Skeletal muscle satellite cell (primary cell): ENCODE data around the gene WDR64.

ENCODE experiments used
- H3K27me3 ChIP-seq: 2 replicates; pipeline ENCODE4 v1.7.0; 2013; ENCODE audit warnings: low read length; ENCODE audit not compliant: control insufficient read depth, insufficient read depth
- H3K36me3 ChIP-seq: 2 replicates; pipeline ENCODE4 v1.7.0; 2013; ENCODE audit warnings: mild to moderate bottlenecking, control low read depth, low read length; ENCODE audit not compliant: insufficient read depth
- H3K4me1 ChIP-seq: 2 replicates; pipeline ENCODE4 v1.7.0; 2013; ENCODE audit warnings: low read length; ENCODE audit not compliant: control insufficient read depth, insufficient read depth
- H3K4me2 ChIP-seq: 2 replicates; pipeline ENCODE4 v1.7.0; 2013; ENCODE audit warnings: mild to moderate bottlenecking, low read length
- H3K4me3 ChIP-seq: 2 replicates; pipeline ENCODE4 v1.7.0; 2013; ENCODE audit warnings: low read length
- H3K9ac ChIP-seq: 2 replicates; pipeline ENCODE4 v1.7.0; 2013; ENCODE audit warnings: mild to moderate bottlenecking, low read depth, low read length, moderate library complexity
- H3K9me3 ChIP-seq: replicated peaks from 2 replicates; pipeline ENCODE4 v1.7.0; 2013; ENCODE audit warnings: mild to moderate bottlenecking, control low read depth, low read length

Gene WDR64

GRCh38 chr1:241706967-241707366 lies 54.9 kb downstream of the WDR64 start:
- Histone ChIP-seq H3K9ac (no peak overlapping the region), H3K4me2 (peak overlapping the region; percentile 59), H3K36me3 (no peaks in the 10 kb centered on the region), H3K27me3 (no peaks in the 10 kb centered on the region), H3K4me1 (peaks cover 48% of the 10 kb centered on the region), H3K4me3 (no peak overlapping the region), H3K9me3 (no peaks in the 10 kb centered on the region)

DNA sequence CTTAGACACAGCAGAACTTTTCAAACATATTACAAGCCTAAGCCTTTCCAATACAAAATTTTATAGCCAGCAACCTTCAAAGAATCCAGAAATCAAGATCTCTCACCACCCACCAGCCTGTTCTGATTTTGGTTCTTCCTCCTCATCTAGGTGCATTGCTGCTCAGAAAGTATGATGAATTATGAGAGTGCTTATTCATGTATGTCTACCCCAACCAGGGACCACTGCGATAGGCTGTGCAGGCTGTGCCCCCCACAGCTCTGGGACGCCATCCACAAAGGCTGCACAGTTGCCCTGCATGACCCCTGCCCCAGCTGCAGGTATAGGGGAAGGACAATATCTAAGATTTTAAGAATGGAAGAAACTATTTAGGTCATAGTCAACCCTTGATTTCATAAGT lies 55.4 kb downstream of the WDR64 start:
- Histone ChIP-seq H3K36me3 (no peaks in the 10 kb centered on the region), H3K4me3 (no peak overlapping the region), H3K9me3 (no peaks in the 10 kb centered on the region), H3K4me1 (peaks cover 44% of the 10 kb centered on the region), H3K4me2 (peak overlapping the region; percentile 59), H3K27me3 (no peaks in the 10 kb centered on the region), H3K9ac (no peak overlapping the region)

GRCh38 chr1:241711326-241711725 lies 59.2 kb downstream of the WDR64 start:
- Histone ChIP-seq H3K4me1 (peaks cover 44% of the 10 kb centered on the region), H3K27me3 (no peaks in the 10 kb centered on the region), H3K9me3 (no peaks in the 10 kb centered on the region), H3K36me3 (no peaks in the 10 kb centered on the region), H3K9ac (no peak overlapping the region), H3K4me3 (no peak overlapping the region), H3K4me2 (no peak overlapping the region)

GRCh38 chr1:241713316-241713715 lies 61.2 kb downstream of the WDR64 start:
- Histone ChIP-seq H3K4me2 (no peak overlapping the region), H3K9ac (no peak overlapping the region), H3K9me3 (no peaks in the 10 kb centered on the region), H3K36me3 (no peaks in the 10 kb centered on the region), H3K4me3 (no peak overlapping the region), H3K27me3 (no peaks in the 10 kb centered on the region), H3K4me1 (peaks cover 43% of the 10 kb centered on the region)

DNA sequence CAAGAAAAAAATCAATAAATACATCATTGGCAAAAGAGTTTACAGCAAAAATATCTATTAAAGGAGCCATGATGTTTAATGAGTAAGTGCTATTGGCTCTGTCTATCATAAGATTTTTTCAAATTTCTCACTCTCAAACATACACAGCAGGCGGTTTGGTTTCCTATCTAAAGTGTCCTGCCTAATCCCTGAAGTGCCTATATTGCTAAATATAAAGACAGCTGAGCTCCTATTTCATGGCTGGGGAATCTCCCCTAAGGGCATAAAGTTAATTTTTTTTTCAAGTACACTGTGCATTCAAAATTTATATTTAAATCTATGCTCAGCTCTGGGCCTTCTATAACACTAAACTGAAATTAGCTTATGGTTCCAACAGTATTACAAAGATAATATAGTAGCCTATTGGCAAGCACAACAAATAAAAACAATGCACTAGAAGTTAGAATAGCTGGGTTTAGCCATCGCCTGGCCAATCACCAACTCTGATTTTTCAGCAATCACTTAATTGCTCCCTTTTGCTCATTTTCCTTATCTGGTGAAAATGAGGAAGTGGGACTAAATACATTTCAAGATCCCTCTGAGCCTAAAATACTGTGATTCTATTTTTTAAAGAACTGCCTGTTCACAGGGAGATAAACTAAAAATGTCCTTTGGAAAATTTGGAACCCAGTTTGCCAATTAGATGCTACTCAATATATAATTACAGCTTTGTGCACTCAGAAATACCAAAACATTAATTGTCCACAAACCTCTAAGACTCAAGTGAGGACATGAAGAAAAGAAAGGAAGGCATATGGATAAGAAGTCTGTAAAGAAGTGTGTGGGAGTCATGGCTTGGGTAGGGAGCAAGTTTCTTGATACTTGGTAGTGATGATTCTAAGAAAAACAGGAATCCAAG lies 62.5 kb downstream of the WDR64 start:
- H3K9me3 ChIP-seq: no peaks in the 10 kb centered on the region
- no peak overlapping the region for H3K9ac ChIP-seq
- no peaks in the 10 kb centered on the region for H3K27me3 ChIP-seq
- H3K4me1 ChIP-seq: peaks cover 36% of the 10 kb centered on the region
- H3K4me2 ChIP-seq: no peak overlapping the region
- no peaks in the 10 kb centered on the region for H3K36me3 ChIP-seq
- no peak overlapping the region for H3K4me3 ChIP-seq

- no peak overlapping the region for H3K4me3 ChIP-seq
- peaks cover 36% of the 10 kb centered on the region for H3K4me1 ChIP-seq
- no peaks in the 10 kb centered on the region for H3K36me3 ChIP-seq
- peak overlapping the region; percentile 44 for H3K9ac ChIP-seq
- H3K4me2 ChIP-seq: peak overlapping the region; percentile 59
- H3K9me3 ChIP-seq: no peaks in the 10 kb centered on the region
- no peaks in the 10 kb centered on the region for H3K27me3 ChIP-seq
These were observed 63.4 kb downstream of the WDR64 start for GRCh38 chr1:241715435-241715834.

DNA sequence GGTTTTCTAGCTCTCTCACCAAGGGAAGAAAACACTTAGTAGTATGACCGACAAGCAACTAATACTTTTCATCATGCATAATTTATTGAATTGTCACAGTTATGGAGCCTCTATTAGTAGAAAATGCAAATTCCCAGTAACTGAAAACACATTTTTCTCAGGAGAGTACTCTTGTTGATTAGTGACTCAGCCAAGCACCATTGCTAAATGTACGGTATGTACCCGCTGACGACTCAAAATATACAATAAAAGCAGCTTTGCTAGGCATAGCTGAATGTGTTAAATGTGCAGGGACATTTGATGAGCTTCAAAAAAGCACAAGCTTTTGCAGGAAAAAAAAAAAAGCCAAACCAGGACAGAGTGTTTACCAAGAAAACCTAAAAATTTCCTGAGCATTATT lies 63.9 kb downstream of the WDR64 start:
- peak overlapping the region; percentile 59 for H3K4me2 ChIP-seq
- peaks cover 36% of the 10 kb centered on the region for H3K4me1 ChIP-seq
- H3K36me3 ChIP-seq: no peaks in the 10 kb centered on the region
- H3K4me3 ChIP-seq: no peak overlapping the region
- no peaks in the 10 kb centered on the region for H3K27me3 ChIP-seq
- H3K9me3 ChIP-seq: no peaks in the 10 kb centered on the region
- peak overlapping the region; percentile 44 for H3K9ac ChIP-seq

GRCh38 chr1:241716915-241717656 lies 65.0 kb downstream of the WDR64 start:
- Histone ChIP-seq H3K36me3 (no peaks in the 10 kb centered on the region), H3K9me3 (no peaks in the 10 kb centered on the region), H3K27me3 (no peaks in the 10 kb centered on the region), H3K4me3 (no peak overlapping the region), H3K4me1 (peaks cover 36% of the 10 kb centered on the region), H3K4me2 (peak overlapping the region; percentile 59), H3K9ac (no peak overlapping the region)

DNA sequence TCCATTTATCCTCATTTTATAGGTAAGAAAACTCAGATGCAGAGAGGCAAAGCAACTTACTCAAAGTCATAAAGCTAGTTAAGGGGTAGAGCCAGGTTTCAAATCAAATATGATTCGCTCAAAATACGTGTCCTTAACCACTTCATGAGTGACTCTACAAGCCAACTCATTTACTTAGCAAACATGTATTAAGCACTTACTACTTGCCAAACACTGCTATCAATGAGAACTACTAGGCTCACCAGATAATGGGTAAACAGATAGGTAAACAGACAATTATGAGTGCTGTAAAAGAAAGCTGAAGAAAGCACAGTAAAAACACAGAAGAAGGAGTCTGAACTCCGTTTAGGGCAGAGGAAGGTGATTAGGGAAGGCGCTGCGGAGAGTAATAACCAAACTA lies 65.9 kb downstream of the WDR64 start:
- Histone ChIP-seq H3K9ac (no peak overlapping the region), H3K4me3 (no peak overlapping the region), H3K9me3 (no peaks in the 10 kb centered on the region), H3K27me3 (no peaks in the 10 kb centered on the region), H3K4me1 (peaks cover 36% of the 10 kb centered on the region), H3K36me3 (no peaks in the 10 kb centered on the region), H3K4me2 (no peak overlapping the region)

GRCh38 chr1:241721011-241721410 lies 68.9 kb downstream of the WDR64 start:
- Histone ChIP-seq H3K4me2 (no peak overlapping the region), H3K27me3 (no peaks in the 10 kb centered on the region), H3K9me3 (no peaks in the 10 kb centered on the region), H3K4me1 (peaks cover 21% of the 10 kb centered on the region), H3K36me3 (no peaks in the 10 kb centered on the region), H3K4me3 (no peak overlapping the region), H3K9ac (no peak overlapping the region)

GRCh38 chr1:241722947-241723346 lies 70.9 kb downstream of the WDR64 start:
- Histone ChIP-seq H3K27me3 (no peaks in the 10 kb centered on the region), H3K9ac (no peak overlapping the region), H3K9me3 (no peaks in the 10 kb centered on the region), H3K4me2 (no peak overlapping the region), H3K36me3 (no peaks in the 10 kb centered on the region), H3K4me1 (peaks cover 2% of the 10 kb centered on the region), H3K4me3 (no peak overlapping the region)
